ENCODE data around the gene SLC2A13. TPM values are rescaled to one million over a fixed set of nuclear protein-coding genes. Genes with fewer than 3 reads are reported as not detected.

SLC2A13 gene
- total and polyA plus RNA-seq, 10 of the 15 experiments (the other 5 are each of a cell fraction or from before 2014, with no cell fraction given) = 0.05 to 3.7 (median 0.25) TPM

GRCh38 chr12:39780913-39781446 lies 324.9 kb downstream of the SLC2A13 start:
- H4K20me1 ChIP-seq (ENCODE audit: control insufficient read depth, insufficient read depth) = no peaks in the 10 kb centered on the region
- H2AFZ ChIP-seq (ENCODE audit: control insufficient read depth, low read depth, low read length) = no peak overlapping the region
- 58% methylated on average over 4 of the region's 4 CpGs for WGBS (ENCODE audit: insufficient coverage, insufficient replicate concordance, low lambda C conversion rate, missing lambda C conversion rate)
- H3K36me3 ChIP-seq (ENCODE audit: control insufficient read depth in 2 of 2, insufficient read depth in 2 of 2, low read length in 1 of 2) = no peaks in the 10 kb centered on the region
- no peak overlapping the region for H3K4me2 ChIP-seq (ENCODE audit: control insufficient read depth, insufficient read depth)
- H3K9me3 ChIP-seq (replicated peaks; ENCODE audit: control insufficient read depth, insufficient read depth, low read length) = no peaks in the 10 kb centered on the region
- H3K4me3 ChIP-seq = no peak overlapping the region
- BruUV-seq (replicated peaks) = no TSS peak
- intact Hi-C loops (cut with micrococcal nuclease; ENCODE audit: unreplicated experiment) = no loop called here
- ChIA-PET SMC1A (ENCODE audit: uncharacterized antibody, unreplicated experiment) (interaction anchor here (0.7 to 1.6 kb wide), 4 partner anchors 13 to 296 kb away, joined by 3 to 4 read pairs (median 3); no protein-coding TSS in a partner anchor), RAD21 (ENCODE audit: unreplicated experiment) (no interaction called here), POLR2A (interaction anchor here (0.6 kb wide), 1 partner anchor 160 kb away, joined by 4 read pairs; no protein-coding TSS in a partner anchor), CTCF (interaction anchor here (0.7 kb wide), 1 partner anchor 11 kb away, joined by 3 read pairs; no protein-coding TSS in a partner anchor)
- DNase-seq (ENCODE audit: low read depth, low spot score) (no peak), ATAC-seq (no peak), FAIRE-seq (no peak)
- no peak overlapping the region for H3K27ac ChIP-seq (ENCODE audit: control insufficient read depth, insufficient read depth)
- H3K79me2 ChIP-seq (ENCODE audit: control insufficient read depth, insufficient read depth, low read length) = no peaks in the 10 kb centered on the region
- in situ Hi-C loops (cut with MboI) = no loop called here
- H3K4me1 ChIP-seq (ENCODE audit: control insufficient read depth, insufficient read depth, low read length) = no peaks in the 10 kb centered on the region
- no peaks in the 10 kb centered on the region for H3K27me3 ChIP-seq (replicated peaks in 1 of 2; ENCODE audit: control insufficient read depth in 2 of 2, insufficient read depth in 2 of 2, low read length in 1 of 2)
- TF ChIP-seq USF2 (IDR thresholded peaks at IDR 0.05; ENCODE audit: borderline replicate concordance, low read depth, low read length) = no peak
- no peak overlapping the region for H3K9ac ChIP-seq (ENCODE audit: control insufficient read depth, insufficient read depth, low read length)

- 7% methylated on average over 2 of the region's 2 CpGs for WGBS (ENCODE audit: insufficient coverage, insufficient replicate concordance, low lambda C conversion rate, missing lambda C conversion rate)
Observed at GRCh38 chr12:39780411-39780912, 325.4 kb downstream of the SLC2A13 start.

More at GRCh38 chr12:39780411-39780912, 325.4 kb downstream of the SLC2A13 start:
- Histone ChIP-seq H3K79me2 (ENCODE audit: control insufficient read depth, insufficient read depth, low read length) (no peaks in the 10 kb centered on the region), H3K9ac (ENCODE audit: control insufficient read depth, insufficient read depth, low read length) (no peak overlapping the region), H3K27me3 (replicated peaks in 1 of 2; ENCODE audit: control insufficient read depth in 2 of 2, insufficient read depth in 2 of 2, low read length in 1 of 2) (no peaks in the 10 kb centered on the region), H3K9me3 (replicated peaks; ENCODE audit: control insufficient read depth, insufficient read depth, low read length) (no peaks in the 10 kb centered on the region), H3K27ac (ENCODE audit: control insufficient read depth, insufficient read depth) (no peak overlapping the region), H3K4me2 (ENCODE audit: control insufficient read depth, insufficient read depth) (no peak overlapping the region), H3K4me3 (no peak overlapping the region), H2AFZ (ENCODE audit: control insufficient read depth, low read depth, low read length) (no peak overlapping the region), H4K20me1 (ENCODE audit: control insufficient read depth, insufficient read depth) (no peaks in the 10 kb centered on the region), H3K4me1 (ENCODE audit: control insufficient read depth, insufficient read depth, low read length) (no peaks in the 10 kb centered on the region), H3K36me3 (ENCODE audit: control insufficient read depth in 2 of 2, insufficient read depth in 2 of 2, low read length in 1 of 2) (no peaks in the 10 kb centered on the region)
- in situ Hi-C loops (cut with MboI) = no loop called here
- no peak for FAIRE-seq
- ATAC-seq = no peak
- no TSS peak for BruUV-seq (replicated peaks)
- no peak for DNase-seq (ENCODE audit: low read depth, low spot score)
- CTCF ChIA-PET = interaction anchor here (0.7 kb wide), 1 partner anchor 11 kb away, joined by 3 read pairs; no protein-coding TSS in a partner anchor
- RAD21 ChIA-PET (ENCODE audit: unreplicated experiment) = no interaction called here
- POLR2A ChIA-PET = interaction anchor here (0.6 kb wide), 1 partner anchor 159 kb away, joined by 4 read pairs; no protein-coding TSS in a partner anchor
- SMC1A ChIA-PET (ENCODE audit: uncharacterized antibody, unreplicated experiment) = interaction anchor here (0.6 to 1.6 kb wide), 5 partner anchors 13 to 354 kb away, joined by 3 to 4 read pairs (median 3); no protein-coding TSS in a partner anchor
- TF ChIP-seq ESRRA (IDR thresholded peaks at IDR 0.05; ENCODE audit: low read length) (no peak), SP1 (IDR thresholded peaks at IDR 0.05; ENCODE audit: low read depth, low read length) (no peak), SRF (IDR thresholded peaks at IDR 0.05; ENCODE audit: low read depth in 2 of 2, low read length in 2 of 2) (no peak), ZNF622 (IDR thresholded peaks at IDR 0.05) (no peak), ZNF207 (IDR thresholded peaks at IDR 0.05; ENCODE audit: borderline replicate concordance) (no peak), NR2F1 (conservative IDR thresholded peaks at IDR 0.05) (no peak), TARDBP (IDR thresholded peaks at IDR 0.05; ENCODE audit: borderline replicate concordance) (no peak), BACH1 (IDR thresholded peaks at IDR 0.05; ENCODE audit: borderline replicate concordance) (no peak), JUND (IDR thresholded peaks at IDR 0.05; ENCODE audit: low read depth, low read length) (no peak), CREB1 (IDR thresholded peaks at IDR 0.05; ENCODE audit: low read depth) (no peak), ASH2L (IDR thresholded peaks at IDR 0.05; ENCODE audit: borderline replicate concordance, low read depth) (no peak), FOS (IDR thresholded peaks at IDR 0.05; ENCODE audit: borderline replicate concordance, extremely low read depth, insufficient read length) (no peak)
- intact Hi-C loops (cut with micrococcal nuclease; ENCODE audit: unreplicated experiment) = no loop called here

All from GM12878 (cell line).